Stimulated activated CD4-positive, alpha-beta T cell treated with anti-CD3 and anti-CD28 coated beads, Interleukin-15, amount 100 ng/mL, for 24 hours (primary cell): ENCODE results near the gene LAMA5.

Experiments used
- DNase-seq: peaks from one replicate; pipeline ENCODE4 v3.0.0-alpha.2; 2020

LAMA5 gene, protein sequence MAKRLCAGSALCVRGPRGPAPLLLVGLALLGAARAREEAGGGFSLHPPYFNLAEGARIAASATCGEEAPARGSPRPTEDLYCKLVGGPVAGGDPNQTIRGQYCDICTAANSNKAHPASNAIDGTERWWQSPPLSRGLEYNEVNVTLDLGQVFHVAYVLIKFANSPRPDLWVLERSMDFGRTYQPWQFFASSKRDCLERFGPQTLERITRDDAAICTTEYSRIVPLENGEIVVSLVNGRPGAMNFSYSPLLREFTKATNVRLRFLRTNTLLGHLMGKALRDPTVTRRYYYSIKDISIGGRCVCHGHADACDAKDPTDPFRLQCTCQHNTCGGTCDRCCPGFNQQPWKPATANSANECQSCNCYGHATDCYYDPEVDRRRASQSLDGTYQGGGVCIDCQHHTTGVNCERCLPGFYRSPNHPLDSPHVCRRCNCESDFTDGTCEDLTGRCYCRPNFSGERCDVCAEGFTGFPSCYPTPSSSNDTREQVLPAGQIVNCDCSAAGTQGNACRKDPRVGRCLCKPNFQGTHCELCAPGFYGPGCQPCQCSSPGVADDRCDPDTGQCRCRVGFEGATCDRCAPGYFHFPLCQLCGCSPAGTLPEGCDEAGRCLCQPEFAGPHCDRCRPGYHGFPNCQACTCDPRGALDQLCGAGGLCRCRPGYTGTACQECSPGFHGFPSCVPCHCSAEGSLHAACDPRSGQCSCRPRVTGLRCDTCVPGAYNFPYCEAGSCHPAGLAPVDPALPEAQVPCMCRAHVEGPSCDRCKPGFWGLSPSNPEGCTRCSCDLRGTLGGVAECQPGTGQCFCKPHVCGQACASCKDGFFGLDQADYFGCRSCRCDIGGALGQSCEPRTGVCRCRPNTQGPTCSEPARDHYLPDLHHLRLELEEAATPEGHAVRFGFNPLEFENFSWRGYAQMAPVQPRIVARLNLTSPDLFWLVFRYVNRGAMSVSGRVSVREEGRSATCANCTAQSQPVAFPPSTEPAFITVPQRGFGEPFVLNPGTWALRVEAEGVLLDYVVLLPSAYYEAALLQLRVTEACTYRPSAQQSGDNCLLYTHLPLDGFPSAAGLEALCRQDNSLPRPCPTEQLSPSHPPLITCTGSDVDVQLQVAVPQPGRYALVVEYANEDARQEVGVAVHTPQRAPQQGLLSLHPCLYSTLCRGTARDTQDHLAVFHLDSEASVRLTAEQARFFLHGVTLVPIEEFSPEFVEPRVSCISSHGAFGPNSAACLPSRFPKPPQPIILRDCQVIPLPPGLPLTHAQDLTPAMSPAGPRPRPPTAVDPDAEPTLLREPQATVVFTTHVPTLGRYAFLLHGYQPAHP (N-terminal part only)

GRCh38 chr20:62367136-62367632 lies at the start of gene LAMA5:
TSS of gene LAMA5 (minus strand) at chr20:62367312. CDS start at chr20:62367245, 67 bp downstream.
- DNase-seq = peak; percentile 43

DNA sequence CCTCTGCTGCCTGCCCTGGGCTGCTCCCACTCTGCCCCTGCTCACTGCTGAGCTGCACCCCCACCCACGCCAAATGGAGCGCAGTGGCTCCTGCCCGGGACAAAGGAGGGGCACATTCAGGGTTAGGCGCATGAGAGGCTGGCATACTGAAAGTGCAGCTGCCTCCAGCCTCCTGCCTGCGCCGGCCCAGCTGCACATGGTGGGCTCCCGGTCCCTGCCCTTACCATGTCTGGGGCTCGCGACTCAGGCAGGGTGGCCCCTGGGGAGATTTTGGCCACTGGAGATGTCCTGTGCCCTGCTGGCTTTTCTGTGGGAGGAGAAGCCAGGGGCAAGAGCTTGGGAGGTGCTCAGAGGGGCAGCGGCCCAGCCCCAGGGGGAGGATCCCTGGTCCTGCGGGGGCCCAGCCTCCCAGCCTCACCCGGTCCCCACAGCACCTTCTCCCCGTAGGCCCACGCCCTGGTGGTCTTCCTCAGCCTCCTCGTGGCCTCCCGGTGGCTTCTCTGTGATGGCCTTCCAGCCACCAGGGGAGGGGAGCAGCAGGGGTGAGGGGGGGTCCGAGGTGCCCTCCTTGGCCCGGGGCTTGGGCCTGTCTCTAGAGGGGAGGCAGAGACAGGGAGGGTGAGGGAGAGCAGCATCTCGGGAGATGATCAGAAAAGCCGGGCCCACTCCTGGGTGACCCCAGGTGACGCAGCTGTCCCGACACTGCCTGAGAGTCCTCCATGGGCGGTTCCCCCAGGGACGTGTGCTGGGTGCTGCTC lies 48.4 kb upstream of the LAMA5 start:
- DNase-seq = no peak

GRCh38 chr20:62413896-62414481 lies 46.9 kb upstream of the LAMA5 start:
- DNase-seq = no peak

DNA sequence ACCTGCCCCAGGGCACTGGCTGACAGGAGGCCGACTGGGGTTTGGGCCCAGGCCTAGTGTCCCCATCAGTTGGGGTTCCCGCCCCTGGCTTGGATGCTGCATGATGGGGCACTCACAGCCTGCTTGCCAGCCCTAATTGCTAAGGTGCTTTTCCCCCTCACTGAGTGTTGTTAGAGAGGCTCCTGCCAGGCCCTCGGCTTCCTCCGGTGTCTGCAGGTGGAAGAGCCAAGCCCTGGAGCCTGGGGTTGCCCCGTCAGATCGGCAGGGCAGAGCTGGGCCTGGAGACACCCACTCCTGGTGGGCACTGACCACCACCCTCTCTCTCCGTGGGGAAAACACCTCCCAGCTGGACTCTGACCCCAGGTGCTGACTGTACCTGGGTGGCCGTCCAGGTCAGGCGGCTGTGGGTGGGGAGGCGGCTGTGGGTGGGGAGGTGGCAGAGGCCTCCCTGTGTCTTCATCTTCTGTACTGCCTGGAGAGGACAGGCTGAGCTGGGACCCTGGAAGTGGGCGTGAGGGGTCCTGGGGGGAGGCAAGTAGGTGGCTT lies 46.0 kb upstream of the LAMA5 start:
- no peak for DNase-seq

DNA sequence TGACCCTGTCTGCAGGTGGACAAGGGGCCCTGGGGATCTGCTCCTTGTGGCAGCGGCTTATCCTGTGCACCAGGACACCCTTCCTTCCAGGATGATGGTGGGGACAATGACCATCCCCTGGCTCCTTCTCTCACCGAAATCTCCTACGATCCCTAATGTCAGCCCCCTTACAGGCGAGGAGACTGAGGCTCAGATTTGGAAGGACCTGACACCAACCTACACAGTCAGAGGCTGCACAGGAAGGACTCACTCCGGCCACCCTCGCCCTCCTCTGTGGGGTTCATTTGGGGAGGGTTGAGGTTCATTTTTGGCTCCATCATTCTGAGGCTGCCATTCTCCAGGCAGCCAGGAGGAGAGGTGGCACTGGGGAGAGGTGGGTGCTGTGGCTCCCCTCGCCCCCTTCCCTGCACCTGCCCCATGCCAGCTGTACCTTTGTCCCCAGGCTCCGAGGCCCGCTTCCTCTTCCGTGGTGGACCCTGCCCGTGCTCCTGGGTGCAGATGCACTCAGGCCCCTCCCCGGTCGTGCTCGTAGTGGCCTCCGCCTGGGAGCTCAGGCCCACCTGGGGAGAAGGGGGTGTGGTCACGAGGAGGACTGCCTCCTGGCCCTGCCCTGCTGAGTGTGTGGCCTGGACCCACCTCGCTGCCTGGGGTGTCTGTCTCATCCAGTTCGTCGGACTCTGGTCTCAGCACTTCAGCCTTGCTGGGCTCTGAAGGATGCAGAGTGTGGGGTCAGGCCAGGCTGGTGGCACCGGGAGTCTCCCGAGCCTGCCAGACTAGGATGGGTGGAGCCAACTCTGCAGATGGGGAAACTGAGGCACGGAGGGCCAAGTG lies 45.3 kb upstream of the LAMA5 start:
- DNase-seq = no peak

DNA sequence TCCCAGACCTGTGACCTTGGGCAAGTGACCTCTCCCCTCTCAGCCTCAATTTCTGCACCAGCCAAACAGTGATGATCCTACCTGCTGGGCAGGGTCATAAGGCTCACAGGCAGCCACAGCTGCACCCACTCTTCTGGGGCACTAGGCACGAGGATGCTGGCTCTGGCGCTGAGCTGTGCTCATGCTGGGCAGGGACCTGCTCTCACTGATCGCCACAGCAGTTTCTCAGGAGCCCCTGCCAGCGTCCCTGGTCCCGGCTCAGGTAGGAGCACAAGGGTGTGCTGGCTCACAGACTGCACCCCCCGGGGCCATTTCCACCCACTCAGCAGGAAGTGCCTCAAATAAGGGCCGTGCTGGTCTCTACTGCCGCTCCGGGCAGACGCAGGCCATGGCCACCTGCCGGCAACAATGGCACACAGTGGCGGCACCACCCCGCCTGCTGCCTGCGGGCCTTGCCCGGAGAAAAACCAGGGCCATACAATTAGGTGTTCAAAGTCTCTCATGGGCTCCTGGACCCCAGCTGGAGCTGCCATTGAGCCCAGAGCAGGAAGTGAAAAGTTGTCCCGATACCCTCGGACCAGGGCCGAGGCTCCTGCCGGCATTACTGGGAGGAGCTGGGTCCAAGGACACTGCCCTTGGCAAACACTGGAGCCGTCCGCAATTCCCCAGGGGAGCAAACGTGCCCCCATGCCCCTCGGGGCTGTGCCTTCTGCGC lies 44.5 kb upstream of the LAMA5 start:
- DNase-seq = no peak

DNA sequence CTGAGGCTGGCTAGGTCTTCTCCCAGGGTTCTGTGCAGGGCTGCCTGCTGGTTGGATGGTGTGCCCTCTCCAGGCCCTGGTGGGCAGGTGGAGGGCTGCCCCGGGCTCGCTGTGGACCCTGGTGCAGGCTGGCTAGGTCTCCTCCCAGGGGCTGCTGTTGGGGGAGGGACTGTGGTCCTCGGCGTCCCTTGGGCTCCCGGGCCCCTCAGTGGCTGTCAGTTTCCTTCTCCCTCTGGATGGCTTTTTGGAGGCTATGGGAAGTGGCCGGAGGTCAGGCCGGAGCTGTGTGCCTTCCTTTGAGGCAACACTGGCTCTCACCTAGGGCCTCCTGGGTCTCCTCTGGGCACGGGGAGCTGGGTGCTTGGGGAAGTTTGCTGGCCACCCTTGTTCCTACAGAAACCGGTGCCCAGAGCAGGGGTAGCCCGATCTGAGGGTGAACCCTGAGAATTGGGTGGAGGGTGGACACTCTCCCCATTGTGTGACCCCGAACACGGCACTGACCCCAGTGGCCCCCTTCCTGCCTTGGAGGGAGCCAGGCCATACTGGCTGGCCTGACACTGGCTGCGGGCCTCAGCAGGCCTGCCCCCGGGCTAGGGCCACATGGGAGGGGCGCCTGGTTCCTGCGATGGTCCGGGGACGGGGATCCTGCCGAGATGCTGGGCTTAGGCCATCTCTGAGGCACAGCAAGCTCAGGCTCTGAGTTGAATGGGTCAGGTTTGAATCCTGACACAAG lies 43.8 kb upstream of the LAMA5 start:
- DNase-seq = no peak

DNA sequence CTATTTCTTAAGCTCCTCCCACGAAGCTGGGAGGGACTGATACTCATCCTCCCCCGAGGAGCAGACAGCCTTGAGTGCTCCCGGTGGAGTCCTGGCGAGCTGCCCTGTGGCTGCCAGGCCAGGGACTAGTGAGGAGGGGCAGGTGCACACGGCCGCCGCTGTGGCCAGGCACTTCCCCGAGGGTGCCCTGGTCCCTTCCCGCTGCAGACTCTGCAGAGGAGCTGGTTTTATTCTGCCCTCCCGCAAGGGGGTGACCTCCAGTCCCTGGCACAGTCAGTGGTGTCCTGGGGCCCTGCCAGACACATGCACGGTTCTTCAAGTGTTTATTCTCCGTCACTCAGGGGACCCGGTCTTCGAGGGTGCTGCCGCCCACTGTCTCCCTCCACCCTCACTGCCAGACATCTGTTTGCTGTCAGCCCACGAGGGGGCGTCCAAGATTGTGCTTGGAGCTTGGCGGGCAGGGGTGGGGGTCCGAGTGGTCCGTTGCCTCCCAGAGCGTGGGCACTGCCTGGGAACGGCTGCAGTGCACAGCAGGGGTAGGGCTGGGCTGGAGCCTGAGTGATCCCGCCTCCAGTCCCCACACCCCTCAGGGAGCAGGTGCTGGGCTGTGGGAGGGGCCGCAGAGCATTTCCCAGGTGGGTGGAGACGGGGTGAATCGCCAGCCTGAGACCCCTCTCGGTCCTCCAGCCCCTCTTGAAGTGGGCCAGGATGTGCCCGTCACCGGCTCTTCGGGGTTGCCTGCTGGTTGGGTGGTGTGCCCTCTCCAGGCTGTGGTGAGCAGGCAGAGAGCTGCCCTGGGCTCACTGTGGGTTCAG lies 43.0 kb upstream of the LAMA5 start:
- peak; percentile 52 for DNase-seq

- DNase-seq = no peak
Observed at GRCh38 chr20:62409086-62409853, 42.2 kb upstream of the LAMA5 start.

GRCh38 chr20:62408640-62409039 lies 41.5 kb upstream of the LAMA5 start:
- DNase-seq = no peak

DNA sequence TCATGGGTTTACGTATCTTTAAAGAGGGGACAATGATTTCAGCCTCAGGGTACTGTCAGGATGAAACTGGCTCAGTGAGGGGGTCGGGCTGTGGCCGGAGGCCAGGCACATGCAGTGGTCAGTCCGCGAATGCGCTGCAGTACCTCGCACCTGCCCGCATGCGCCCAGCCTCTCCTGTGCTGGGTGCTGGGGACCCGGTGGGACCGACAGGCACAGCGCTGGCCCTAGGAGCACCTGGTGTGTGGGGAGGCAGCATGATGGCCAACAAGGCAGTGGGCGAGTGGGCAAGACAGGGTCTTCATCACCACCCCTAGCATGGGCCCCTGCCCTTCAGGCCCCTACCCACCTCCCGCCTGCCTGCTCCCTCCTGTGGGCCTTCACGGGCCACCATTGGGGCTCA lies 40.9 kb upstream of the LAMA5 start:
- no peak for DNase-seq

GRCh38 chr20:62407221-62407992 lies 40.3 kb upstream of the LAMA5 start, which contains the start of gene CABLES2:
TSS of gene CABLES2 (minus strand) at chr20:62407285. CDS start at chr20:62407276, 9 bp downstream.
- peak; percentile 94 for DNase-seq

DNA sequence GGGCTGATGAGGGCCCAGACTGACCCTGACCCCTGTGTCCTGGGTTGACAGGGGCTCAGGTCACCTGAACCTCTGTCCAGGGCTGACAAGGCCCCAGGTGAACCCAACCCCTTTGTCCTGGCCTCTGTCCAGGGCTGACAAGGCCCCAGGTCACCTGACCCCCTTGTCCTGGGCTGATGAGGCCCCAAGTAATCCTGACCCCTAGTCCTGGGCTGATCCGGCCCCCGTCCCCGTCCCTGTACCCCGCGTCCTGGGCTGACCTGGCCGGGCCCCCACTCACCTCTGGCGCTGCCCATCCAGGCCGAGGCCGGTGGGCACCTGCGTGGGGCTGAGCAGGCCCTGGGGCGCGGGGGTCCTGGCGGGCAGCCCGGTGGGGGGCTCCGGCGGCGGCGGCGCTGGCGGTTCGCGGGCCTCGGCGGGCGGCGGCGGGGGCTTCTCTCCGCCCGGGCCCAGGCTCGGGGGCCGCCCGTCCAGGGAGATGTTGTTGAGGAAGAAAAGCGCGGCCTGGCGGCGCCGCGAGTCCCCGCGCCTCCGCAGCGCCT lies 39.6 kb upstream of the LAMA5 start:
- DNase-seq = no peak

DNA sequence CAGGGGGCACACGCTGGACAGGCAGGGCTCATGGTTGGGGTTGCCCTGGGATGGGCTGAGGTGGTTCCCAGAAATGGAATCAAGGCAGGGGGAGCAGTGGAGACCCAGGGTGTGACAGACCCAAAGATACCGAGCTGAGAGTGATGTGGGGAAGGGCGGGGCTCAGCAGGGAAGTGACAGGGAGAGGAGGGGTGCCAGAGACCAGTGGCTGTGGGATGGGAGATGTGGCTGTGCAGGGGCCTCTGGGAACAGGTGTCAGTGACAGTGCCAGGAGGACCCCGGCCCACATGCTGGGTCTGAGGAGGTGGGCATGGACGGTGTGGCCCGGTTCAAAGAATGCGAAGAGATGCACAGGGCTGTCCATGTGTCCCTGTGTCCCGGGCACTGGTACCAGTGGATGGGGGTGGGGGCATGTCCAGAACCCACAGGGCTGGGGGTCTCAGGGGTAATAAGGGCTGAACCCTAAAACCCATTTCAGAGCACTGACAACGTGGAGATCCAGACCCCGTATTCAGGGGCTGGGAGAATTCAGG lies 38.9 kb upstream of the LAMA5 start:
- DNase-seq = no peak

DNA sequence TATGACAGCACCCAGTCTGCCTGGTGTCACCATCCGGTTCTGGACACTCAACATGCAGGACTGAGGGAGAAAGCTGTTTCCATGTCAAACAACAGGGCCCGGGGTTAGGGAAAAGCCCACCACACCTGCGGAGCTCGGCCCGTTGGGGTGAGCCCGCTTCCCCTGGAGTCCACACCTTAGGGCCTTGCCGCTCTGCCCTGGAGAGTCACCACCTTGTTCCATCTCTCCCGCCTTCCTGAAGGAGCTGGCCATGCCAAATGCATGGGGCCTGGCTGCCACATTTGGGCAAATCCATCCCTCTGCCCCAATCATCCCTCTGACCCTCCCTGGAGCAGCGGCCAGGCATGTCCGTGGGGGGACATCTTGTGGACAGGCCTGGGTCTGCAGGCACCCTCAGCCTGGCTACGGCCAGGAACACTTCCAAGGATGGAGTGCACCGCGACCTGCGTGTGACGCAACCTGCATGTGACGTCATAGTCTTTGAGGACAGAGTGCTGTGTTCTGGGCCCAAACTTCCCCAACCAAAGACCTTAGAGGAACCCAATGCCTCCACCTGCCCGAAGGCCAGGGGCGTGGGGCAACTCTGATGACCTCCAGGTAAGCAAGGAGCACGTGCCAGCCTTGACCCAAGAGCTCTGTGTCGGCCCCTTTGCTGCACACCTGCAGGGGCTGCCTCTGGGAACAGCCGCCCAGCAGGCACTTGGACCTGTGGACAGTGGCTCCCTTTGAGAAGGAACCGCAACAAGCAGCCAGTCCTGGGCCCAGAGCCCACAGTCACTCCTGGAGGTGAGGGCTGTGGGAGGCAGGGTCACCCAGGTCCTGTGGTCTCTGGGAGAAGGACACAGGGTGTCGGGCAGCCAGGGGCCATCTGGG lies 38.2 kb upstream of the LAMA5 start:
- DNase-seq = no peak
